ENCODE measurements around the gene SNRPA. TPM values are rescaled to one million over a fixed set of nuclear protein-coding genes. Genes with fewer than 3 reads are reported as not detected.
A peak's percentile ranks its signal among the peaks of the same experiment; 100 is the strongest.

SNRPA gene
- total and polyA plus RNA-seq, 2 of the 13 experiments (the other 11 are each of a cell fraction or from before 2014, with no cell fraction given) = 59.6 to 162 TPM

DNA sequence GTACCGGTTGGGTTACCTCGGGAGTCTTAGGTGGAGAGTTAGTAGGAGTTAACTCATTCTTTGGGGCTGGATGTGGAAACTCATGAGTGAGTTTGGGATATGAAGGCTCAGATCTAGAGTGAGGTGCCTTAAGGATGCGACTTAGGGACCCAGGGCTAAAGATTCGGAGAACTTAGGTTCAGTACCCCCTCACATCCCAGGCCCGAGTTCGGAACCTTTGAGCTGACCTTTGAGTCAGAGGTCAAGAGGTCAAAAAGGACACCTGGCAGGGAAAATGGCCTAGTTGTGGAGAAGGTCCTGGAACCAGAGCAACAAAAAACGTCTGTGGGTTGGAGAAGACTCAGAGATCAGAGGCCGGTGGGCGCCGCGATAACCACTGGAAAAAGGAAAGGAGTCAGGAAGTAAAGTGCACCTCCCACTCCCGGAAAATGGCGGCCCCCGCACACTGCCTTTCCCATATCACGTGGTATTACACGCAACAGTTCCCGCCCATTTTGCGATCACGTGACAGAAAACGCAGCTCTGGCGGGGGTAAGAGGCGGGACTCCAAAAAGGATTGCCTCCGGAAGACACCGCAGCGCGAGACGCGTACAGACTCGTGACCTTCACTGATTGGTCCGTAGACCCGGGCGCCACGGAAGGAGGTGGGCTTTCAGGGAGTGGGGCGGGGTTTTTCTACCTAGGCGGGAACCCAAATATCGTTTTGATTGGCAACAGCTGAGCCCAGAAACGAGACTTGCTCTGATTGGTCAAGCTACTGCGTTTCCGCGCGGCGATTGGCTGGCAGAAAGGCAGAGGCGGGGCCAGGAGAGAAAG lies 737 bp upstream of the SNRPA start, which contains the start of gene ACTMAP (continued):
- peak; percentile 98 for TF ChIP-seq RFXAP (CRISPR knock-in tag; IDR thresholded peaks at IDR 0.05; ENCODE audit: borderline replicate concordance)
- TF ChIP-seq ZNF329 (CRISPR knock-in tag; IDR thresholded peaks at IDR 0.05; ENCODE audit: low read depth) = no peak
- no peak for TF ChIP-seq HOXD1 (CRISPR knock-in tag; IDR thresholded peaks at IDR 0.05)
- TF ChIP-seq SRSF4 (IDR thresholded peaks at IDR 0.05; ENCODE audit: low read depth, low read length, poor library complexity, severe bottlenecking) = no peak
- TF ChIP-seq EP300 (IDR thresholded peaks at IDR 0.05; ENCODE audit: low read depth in 2 of 2, low read length in 2 of 2) = no peak
- TF ChIP-seq EP300 (CRISPR knock-in tag; IDR thresholded peaks at IDR 0.05; ENCODE audit: borderline replicate concordance) = 0 out of 2 replicates have a peak, but pooled peaks have one; percentile 12
- TF ChIP-seq ZNF691 (CRISPR knock-in tag; IDR thresholded peaks at IDR 0.05; ENCODE audit: borderline replicate concordance, low read depth) = no peak
- no peak for TF ChIP-seq ZNF33A (CRISPR knock-in tag; IDR thresholded peaks at IDR 0.05; ENCODE audit: borderline replicate concordance)
- TF ChIP-seq, protein P1, sequence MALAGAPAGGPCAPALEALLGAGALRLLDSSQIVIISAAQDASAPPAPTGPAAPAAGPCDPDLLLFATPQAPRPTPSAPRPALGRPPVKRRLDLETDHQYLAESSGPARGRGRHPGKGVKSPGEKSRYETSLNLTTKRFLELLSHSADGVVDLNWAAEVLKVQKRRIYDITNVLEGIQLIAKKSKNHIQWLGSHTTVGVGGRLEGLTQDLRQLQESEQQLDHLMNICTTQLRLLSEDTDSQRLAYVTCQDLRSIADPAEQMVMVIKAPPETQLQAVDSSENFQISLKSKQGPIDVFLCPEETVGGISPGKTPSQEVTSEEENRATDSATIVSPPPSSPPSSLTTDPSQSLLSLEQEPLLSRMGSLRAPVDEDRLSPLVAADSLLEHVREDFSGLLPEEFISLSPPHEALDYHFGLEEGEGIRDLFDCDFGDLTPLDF (CRISPR knock-in tag; IDR thresholded peaks at IDR 0.05) = peak; percentile 96
- no peak for TF ChIP-seq RFX1 (IDR thresholded peaks at IDR 0.05)
- TF ChIP-seq, protein P2, sequence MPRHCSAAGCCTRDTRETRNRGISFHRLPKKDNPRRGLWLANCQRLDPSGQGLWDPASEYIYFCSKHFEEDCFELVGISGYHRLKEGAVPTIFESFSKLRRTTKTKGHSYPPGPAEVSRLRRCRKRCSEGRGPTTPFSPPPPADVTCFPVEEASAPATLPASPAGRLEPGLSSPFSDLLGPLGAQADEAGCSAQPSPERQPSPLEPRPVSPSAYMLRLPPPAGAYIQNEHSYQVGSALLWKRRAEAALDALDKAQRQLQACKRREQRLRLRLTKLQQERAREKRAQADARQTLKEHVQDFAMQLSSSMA (CRISPR knock-in tag; IDR thresholded peaks at IDR 0.05) = no peak
- TF ChIP-seq SP1 (IDR thresholded peaks at IDR 0.05) = 0 out of 2 replicates have a peak, but pooled peaks have one; percentile 44
- peak; percentile 93 for TF ChIP-seq SP1 (CRISPR knock-in tag; IDR thresholded peaks at IDR 0.05)
- peak; percentile 41 for TF ChIP-seq TEAD3 (CRISPR knock-in tag; optimal IDR thresholded peaks at IDR 0.05; ENCODE audit: borderline replicate concordance)
- TF ChIP-seq MTF2 (CRISPR knock-in tag; IDR thresholded peaks at IDR 0.05; ENCODE audit: borderline replicate concordance) = no peak
- TF ChIP-seq HDAC2 (CRISPR knock-in tag; IDR thresholded peaks at IDR 0.05) = peak; percentile 41; the same call in 1 of the 2 replicates
- no peak for TF ChIP-seq TOPORS (CRISPR knock-in tag; IDR thresholded peaks at IDR 0.05)
- TF ChIP-seq ZNF513 (CRISPR knock-in tag; conservative IDR thresholded peaks at IDR 0.05) = no peak
- peak; percentile 31; the same call in 1 of the 2 replicates for TF ChIP-seq REPIN1 (CRISPR knock-in tag; IDR thresholded peaks at IDR 0.05; ENCODE audit: borderline replicate concordance, low read depth)
- TF ChIP-seq ISX (CRISPR knock-in tag; conservative IDR thresholded peaks at IDR 0.05) = no peak
- peak; percentile 69; the same call in 1 of the 2 replicates for TF ChIP-seq IKZF5 (CRISPR knock-in tag; IDR thresholded peaks at IDR 0.05)
- TF ChIP-seq, protein P3, sequence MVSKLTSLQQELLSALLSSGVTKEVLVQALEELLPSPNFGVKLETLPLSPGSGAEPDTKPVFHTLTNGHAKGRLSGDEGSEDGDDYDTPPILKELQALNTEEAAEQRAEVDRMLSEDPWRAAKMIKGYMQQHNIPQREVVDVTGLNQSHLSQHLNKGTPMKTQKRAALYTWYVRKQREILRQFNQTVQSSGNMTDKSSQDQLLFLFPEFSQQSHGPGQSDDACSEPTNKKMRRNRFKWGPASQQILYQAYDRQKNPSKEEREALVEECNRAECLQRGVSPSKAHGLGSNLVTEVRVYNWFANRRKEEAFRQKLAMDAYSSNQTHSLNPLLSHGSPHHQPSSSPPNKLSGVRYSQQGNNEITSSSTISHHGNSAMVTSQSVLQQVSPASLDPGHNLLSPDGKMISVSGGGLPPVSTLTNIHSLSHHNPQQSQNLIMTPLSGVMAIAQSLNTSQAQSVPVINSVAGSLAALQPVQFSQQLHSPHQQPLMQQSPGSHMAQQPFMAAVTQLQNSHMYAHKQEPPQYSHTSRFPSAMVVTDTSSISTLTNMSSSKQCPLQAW (CRISPR knock-in tag; IDR thresholded peaks at IDR 0.05) = no peak

All from HepG2 (cell line).